ENCODE measurements around the gene GRIN1.

Gene GRIN1

DNA sequence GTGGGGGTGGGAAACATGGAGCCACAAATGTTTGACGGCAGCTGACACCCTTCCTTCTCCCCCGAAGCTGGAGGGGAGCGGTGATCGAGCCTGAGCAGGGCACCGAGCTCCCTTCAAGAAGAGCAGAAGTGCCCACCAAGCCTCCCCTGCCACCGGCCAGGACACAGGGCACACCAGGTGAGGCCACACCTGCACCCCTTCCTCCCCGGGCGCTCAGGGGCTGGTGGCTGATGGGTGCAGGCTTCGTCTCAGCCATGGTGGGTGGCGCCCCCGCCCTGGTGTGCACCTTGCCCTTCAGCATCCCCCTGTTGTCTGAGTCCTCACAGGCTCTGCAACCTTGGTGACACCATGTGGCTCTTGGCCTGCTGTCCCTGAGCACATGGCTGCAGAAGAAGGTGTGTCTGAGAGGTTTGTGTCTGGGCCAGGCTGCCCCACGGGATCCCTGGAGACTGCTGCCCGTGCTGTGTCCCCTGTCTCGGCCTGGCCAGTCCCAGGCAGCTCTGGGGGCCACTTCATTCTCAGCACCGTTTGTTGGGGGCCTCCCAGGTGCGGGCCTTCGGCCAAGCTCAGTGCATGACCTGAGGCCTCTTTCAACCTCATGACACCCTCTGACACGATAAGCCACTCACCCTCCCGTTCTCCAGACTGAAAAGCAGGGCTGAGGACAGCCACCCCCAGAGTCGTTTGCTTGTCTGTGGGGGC lies 41.0 kb upstream of the GRIN1 start:
- Histone ChIP-seq H3K9ac (no peak overlapping the region), H4K20me1 (ENCODE audit: insufficient read depth) (no peaks in the 10 kb centered on the region), H3K36me3 (ENCODE audit: insufficient read depth) (no peaks in the 10 kb centered on the region), H2AFZ (ENCODE audit: low read depth) (no peak overlapping the region), H3K4me1 (ENCODE audit: low read depth, poor library complexity, severe bottlenecking) (peaks cover 15% of the 10 kb centered on the region), H3K4me2 (no peak overlapping the region), H3K27me3 (ENCODE audit: insufficient read depth, low read depth) (no peaks in the 10 kb centered on the region), H3K79me2 (ENCODE audit: insufficient read depth, low read depth) (no peaks in the 10 kb centered on the region), H3K27ac (no peak overlapping the region), H3K4me3 (IDR thresholded peaks at IDR 0.05; ENCODE audit: insufficient read depth, low read depth, low read length) (no peak overlapping the region)
- TF ChIP-seq, protein P1, sequence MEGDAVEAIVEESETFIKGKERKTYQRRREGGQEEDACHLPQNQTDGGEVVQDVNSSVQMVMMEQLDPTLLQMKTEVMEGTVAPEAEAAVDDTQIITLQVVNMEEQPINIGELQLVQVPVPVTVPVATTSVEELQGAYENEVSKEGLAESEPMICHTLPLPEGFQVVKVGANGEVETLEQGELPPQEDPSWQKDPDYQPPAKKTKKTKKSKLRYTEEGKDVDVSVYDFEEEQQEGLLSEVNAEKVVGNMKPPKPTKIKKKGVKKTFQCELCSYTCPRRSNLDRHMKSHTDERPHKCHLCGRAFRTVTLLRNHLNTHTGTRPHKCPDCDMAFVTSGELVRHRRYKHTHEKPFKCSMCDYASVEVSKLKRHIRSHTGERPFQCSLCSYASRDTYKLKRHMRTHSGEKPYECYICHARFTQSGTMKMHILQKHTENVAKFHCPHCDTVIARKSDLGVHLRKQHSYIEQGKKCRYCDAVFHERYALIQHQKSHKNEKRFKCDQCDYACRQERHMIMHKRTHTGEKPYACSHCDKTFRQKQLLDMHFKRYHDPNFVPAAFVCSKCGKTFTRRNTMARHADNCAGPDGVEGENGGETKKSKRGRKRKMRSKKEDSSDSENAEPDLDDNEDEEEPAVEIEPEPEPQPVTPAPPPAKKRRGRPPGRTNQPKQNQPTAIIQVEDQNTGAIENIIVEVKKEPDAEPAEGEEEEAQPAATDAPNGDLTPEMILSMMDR (conservative IDR thresholded peaks at IDR 0.05; ENCODE audit: low read depth, low read length) = no peak

DNA sequence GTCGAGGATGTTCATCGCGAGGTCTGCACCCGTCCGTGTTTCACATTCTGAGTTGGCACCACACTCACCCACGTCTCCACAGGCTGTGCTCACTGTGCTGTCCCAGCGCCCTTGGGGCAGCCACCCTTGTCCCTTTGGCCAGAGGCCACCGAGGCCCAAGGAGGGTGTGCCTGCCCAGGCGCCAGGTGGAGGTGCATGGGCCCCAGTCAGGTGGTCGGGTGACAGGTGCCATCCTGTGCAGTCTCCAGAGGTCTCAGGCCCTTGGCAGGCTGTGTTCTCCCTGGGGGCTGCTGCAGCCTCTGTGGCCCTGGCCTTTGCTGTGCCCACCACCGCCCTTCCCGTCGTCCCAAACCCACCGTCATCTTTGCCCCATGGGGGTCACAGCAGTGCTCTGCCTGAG lies 39.7 kb upstream of the GRIN1 start:
- Histone ChIP-seq H3K4me3 (IDR thresholded peaks at IDR 0.05; ENCODE audit: insufficient read depth, low read depth, low read length) (no peak overlapping the region), H3K79me2 (ENCODE audit: insufficient read depth, low read depth) (no peaks in the 10 kb centered on the region), H3K27ac (no peak overlapping the region), H3K9ac (no peak overlapping the region), H3K36me3 (ENCODE audit: insufficient read depth) (no peaks in the 10 kb centered on the region), H2AFZ (ENCODE audit: low read depth) (no peak overlapping the region), H3K4me2 (no peak overlapping the region), H3K4me1 (ENCODE audit: low read depth, poor library complexity, severe bottlenecking) (peaks cover 15% of the 10 kb centered on the region), H4K20me1 (ENCODE audit: insufficient read depth) (no peaks in the 10 kb centered on the region), H3K27me3 (ENCODE audit: insufficient read depth, low read depth) (no peaks in the 10 kb centered on the region)
- TF ChIP-seq, protein P1 (conservative IDR thresholded peaks at IDR 0.05; ENCODE audit: low read depth, low read length) = no peak

DNA sequence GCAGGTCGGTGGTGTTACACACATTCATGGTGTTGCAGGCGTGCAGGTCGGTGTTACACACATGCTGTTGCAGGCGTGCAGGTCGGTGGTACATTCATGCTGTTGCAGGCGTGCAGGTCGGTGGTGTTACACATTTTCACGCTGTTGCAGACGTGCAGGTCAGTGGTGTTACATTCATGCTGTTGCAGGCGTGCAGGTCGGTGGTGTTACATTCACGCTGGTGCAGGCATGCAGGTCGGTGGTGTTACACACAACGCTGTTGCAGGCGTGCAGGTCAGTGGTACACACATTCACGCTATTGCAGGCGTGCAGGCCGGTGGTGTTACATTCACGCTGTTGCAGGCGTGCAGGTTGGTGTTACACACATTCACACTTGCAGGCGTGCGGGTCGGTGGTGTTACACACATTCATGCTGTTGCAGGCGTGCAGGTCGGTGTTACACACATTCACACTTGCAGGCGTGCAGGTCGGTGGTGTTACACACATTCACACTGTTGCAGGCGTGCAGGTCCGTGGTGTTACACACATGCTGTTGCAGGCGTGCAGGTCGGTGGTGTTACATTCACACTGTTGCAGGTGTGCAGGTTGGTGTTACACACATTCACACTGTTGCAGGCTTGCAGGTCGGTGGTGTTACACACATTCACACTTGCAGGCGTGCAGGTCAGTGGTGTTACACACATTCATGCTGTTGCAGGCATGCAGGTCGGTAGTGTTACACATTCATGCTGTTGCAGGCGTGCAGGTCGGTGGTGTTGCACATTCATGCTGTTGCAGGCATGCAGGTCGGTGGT lies 35.6 kb upstream of the GRIN1 start:
- Histone ChIP-seq H4K20me1 (ENCODE audit: insufficient read depth) (no peaks in the 10 kb centered on the region), H3K27me3 (ENCODE audit: insufficient read depth, low read depth) (no peaks in the 10 kb centered on the region), H3K9ac (no peak overlapping the region), H3K4me2 (no peak overlapping the region), H3K4me1 (ENCODE audit: low read depth, poor library complexity, severe bottlenecking) (no peaks in the 10 kb centered on the region), H3K27ac (no peak overlapping the region), H3K36me3 (ENCODE audit: insufficient read depth) (no peaks in the 10 kb centered on the region), H2AFZ (ENCODE audit: low read depth) (no peak overlapping the region), H3K4me3 (IDR thresholded peaks at IDR 0.05; ENCODE audit: insufficient read depth, low read depth, low read length) (no peak overlapping the region), H3K79me2 (ENCODE audit: insufficient read depth, low read depth) (no peaks in the 10 kb centered on the region)
- TF ChIP-seq, protein P1 (conservative IDR thresholded peaks at IDR 0.05; ENCODE audit: low read depth, low read length) = no peak

DNA sequence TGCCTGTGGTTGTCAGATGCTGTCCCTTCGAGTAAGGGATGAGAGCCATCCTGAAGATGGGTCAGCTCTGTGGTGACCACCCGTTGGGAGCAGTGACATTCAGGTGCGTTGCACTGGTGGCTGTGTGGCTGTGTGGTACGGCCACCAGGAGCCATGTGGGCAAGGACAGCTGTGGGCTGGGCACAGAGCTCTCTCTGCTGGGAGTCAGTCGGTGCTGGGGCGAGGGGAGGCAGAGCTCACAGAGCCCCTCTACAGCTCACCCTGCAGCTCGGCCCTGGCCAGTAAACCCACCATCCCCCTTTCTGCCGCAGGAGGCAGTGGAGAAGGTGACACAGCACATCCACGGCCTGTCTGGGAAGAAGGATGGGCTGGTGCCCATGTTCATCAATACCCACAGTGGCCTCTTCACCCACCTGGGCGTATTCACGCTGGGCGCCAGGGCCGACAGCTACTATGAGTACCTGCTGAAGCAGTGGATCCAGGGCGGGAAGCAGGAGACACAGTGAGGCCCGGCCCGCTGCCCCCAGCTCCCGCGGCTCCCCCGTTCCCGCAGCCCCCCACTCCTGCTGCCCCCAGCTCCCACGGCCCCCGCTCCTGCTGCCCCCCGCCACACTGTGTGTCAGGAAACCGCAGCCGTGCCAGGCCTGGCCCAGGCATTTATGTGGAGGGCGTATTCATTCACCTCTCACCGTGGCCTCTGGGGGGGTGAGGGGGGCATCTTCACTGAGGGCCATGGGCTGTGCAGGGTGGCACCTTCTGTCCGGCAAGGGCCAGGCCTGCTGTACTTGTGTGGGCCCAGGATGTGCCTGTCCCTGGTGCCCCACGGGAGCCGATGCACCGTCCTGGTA lies 32.9 kb upstream of the GRIN1 start:
- H3K4me1 ChIP-seq (ENCODE audit: low read depth, poor library complexity, severe bottlenecking) = no peaks in the 10 kb centered on the region
- no peaks in the 10 kb centered on the region for H3K27me3 ChIP-seq (ENCODE audit: insufficient read depth, low read depth)
- H3K9ac ChIP-seq = no peak overlapping the region
- H3K4me3 ChIP-seq (IDR thresholded peaks at IDR 0.05; ENCODE audit: insufficient read depth, low read depth, low read length) = no peak overlapping the region
- H3K36me3 ChIP-seq (ENCODE audit: insufficient read depth) = no peaks in the 10 kb centered on the region
- H2AFZ ChIP-seq (ENCODE audit: low read depth) = no peak overlapping the region
- H3K79me2 ChIP-seq (ENCODE audit: insufficient read depth, low read depth) = no peaks in the 10 kb centered on the region
- H3K4me2 ChIP-seq = no peak overlapping the region
- no peaks in the 10 kb centered on the region for H4K20me1 ChIP-seq (ENCODE audit: insufficient read depth)
- H3K27ac ChIP-seq = no peak overlapping the region
- TF ChIP-seq, protein P1 (conservative IDR thresholded peaks at IDR 0.05; ENCODE audit: low read depth, low read length) = no peak
